AG09309 (cell line): Measurements from ENCODE around the gene OR10G3.

Source experiments
- DNase-seq: peaks from one replicate; pipeline ENCODE4 v3.0.0-alpha.2; 2010; ENCODE audit warnings: low read depth
- H3K4me3 ChIP-seq: 2 replicates; pipeline ENCODE4 v1.5.1; 2011; ENCODE audit warnings: mild to moderate bottlenecking, low read depth, low read length, moderate library complexity; ENCODE audit not compliant: control insufficient read depth
- CTCF ChIP-seq: IDR thresholded peaks from 2 replicates; pipeline ENCODE4 v1.5.1; 2011; ENCODE audit warnings: mild to moderate bottlenecking, low read depth, low read length, inconsistent platforms; ENCODE audit not compliant: insufficient read depth, control insufficient read depth; ENCODE audit errors: missing control alignments

Gene OR10G3

DNA sequence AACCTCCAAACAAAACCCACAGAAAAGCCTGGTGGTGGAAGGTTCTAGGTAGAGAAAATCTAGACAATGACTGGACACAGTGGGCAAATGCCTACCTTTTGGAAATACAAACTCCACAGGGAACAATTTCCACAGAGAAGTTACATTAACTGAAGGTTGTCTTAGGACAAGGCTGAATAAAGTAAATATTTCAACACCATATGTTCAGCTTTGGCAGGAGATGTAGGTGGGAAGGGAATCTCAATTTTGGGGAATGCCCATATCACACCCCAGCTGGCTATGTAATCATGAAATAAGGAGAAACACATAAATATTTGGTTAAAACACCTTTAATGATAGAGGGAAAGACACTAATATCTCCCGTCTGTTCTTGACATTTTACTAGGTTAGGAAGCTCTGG lies 59.1 kb downstream of the OR10G3 start:
- DNase-seq, result no peak
- H3K4me3 ChIP-seq, result no peak overlapping the region
- no peak for TF ChIP-seq CTCF

DNA sequence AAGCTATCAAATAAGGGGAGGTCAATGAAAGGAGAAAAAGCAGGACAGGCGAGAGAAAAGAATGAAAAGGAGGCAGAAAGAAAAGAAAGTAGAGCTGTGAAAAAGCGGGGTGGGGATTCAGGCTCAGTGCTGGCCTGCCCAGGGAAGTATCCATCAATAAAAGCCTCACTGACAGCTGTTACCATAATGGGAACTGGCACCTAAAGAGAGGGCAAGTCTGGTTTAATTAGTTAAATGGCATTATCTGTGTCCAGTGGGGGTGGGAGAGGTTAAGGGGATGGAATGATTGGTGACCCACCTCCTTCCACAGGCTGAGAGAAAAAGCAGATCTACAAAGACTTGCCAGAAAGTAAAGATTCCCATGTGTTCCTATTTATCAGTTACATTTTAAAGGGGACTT lies 61.2 kb downstream of the OR10G3 start:
- no peak for DNase-seq
- no peak overlapping the region for H3K4me3 ChIP-seq
- no peak for TF ChIP-seq CTCF
